HepG2 (cell line): ENCODE measurements around the gene C1R. TPM values are rescaled to one million over a fixed set of nuclear protein-coding genes. Genes with fewer than 3 reads are reported as not detected.

Source experiments
- HMG20A ChIP-seq: IDR thresholded peaks from 2 replicates; pipeline ENCODE4 v1.6.1; 2016; ENCODE audit warnings: borderline replicate concordance
- ISL2 ChIP-seq: sonication (generic); formaldehyde crosslinking; IDR thresholded peaks from 2 replicates; pipeline ENCODE4 v1.5.0; 2020; ENCODE audit warnings: missing genetic modification reagents
- JUND ChIP-seq: sonication (generic); formaldehyde crosslinking; IDR thresholded peaks from 2 replicates; pipeline ENCODE4 v1.8.0; 2022; ENCODE audit warnings: mild to moderate bottlenecking, missing genetic modification reagents
- MTA3 ChIP-seq: sonication (generic); formaldehyde crosslinking; IDR thresholded peaks from 2 replicates; pipeline ENCODE4 v1.4.0; 2020; ENCODE audit warnings: missing genetic modification reagents
- RARA ChIP-seq: IDR thresholded peaks from 2 replicates; pipeline ENCODE4 v1.6.1; 2016; ENCODE audit warnings: missing genetic modification reagents, missing compliant biosample characterization
- SNAPC2 ChIP-seq: sonication (generic); formaldehyde crosslinking; IDR thresholded peaks from 2 replicates; pipeline ENCODE4 v1.8.1; 2022; ENCODE audit warnings: mild to moderate bottlenecking, missing genetic modification reagents
- TRIM24 ChIP-seq: sonication (generic); formaldehyde crosslinking; IDR thresholded peaks from 2 replicates; pipeline ENCODE4 v1.8.0; 2022; ENCODE audit warnings: mild to moderate bottlenecking, missing genetic modification reagents
- ZMYM2 ChIP-seq: sonication (generic); formaldehyde crosslinking; IDR thresholded peaks from 2 replicates; pipeline ENCODE4 v1.8.0; 2022; ENCODE audit warnings: mild to moderate bottlenecking, missing genetic modification reagents
- ZNF224 ChIP-seq: sonication (generic); formaldehyde crosslinking; IDR thresholded peaks from 2 replicates; pipeline ENCODE4 v1.5.0; 2020; ENCODE audit warnings: mild to moderate bottlenecking, missing genetic modification reagents
- ZNF547 ChIP-seq: sonication (generic); formaldehyde crosslinking; IDR thresholded peaks from 2 replicates; pipeline ENCODE4 v1.5.1; 2020; ENCODE audit warnings: mild to moderate bottlenecking, missing genetic modification reagents
- ZNF549 ChIP-seq: sonication (generic); formaldehyde crosslinking; IDR thresholded peaks from 2 replicates; pipeline ENCODE4 v1.5.0; 2020; ENCODE audit warnings: missing genetic modification reagents
- polyA plus RNA-seq, 8 experiments: library from polyadenylated mRNA; depleted of rRNA in 3 of 8; stranded (reverse) in 7 of 8; unstranded in 1 of 8; fragments of >200 nt; fragmentation: Illumina TruSeq in 4 of 8; extraction: Trizol in 4 of 8; gene quantifications; 2 replicates each; pipeline versions ENCODE4 v1.2.1 to v1.2.3, GENCODE V29; 2011 to 2016; ENCODE audit warnings: low read depth in 4 of 8, missing spikeins in 1 of 8, mixed read lengths in 1 of 8; ENCODE audit not compliant: insufficient read depth in 1 of 8
- total RNA-seq, 5 experiments: library from RNA; depleted of rRNA; stranded (reverse); fragments of >200 nt; fragmentation: Illumina TruSeq; extraction: Trizol; gene quantifications; 2 replicates each; pipeline ENCODE4 v1.2.3, GENCODE V29; 2016; ENCODE audit warnings: low read depth in 1 of 5
- TF ChIP-seq, protein P1 (sequence below): IDR thresholded peaks from 2 replicates; pipeline ENCODE4 v1.6.1; 2016; ENCODE audit warnings: mild to moderate bottlenecking
- TF ChIP-seq, protein P2 (sequence below): sonication (generic); formaldehyde crosslinking; IDR thresholded peaks from 2 replicates; pipeline ENCODE4 v1.9.0; 2021; ENCODE audit warnings: missing genetic modification reagents, mild to moderate bottlenecking, borderline replicate concordance
- TF ChIP-seq, protein P3 (sequence below): IDR thresholded peaks from 2 replicates; pipeline ENCODE4 v1.4.0; 2020; ENCODE audit warnings: mild to moderate bottlenecking, missing genetic modification reagents
- TF ChIP-seq, protein P4 (sequence below): IDR thresholded peaks from 2 replicates; pipeline ENCODE4 v1.6.1; 2016; ENCODE audit warnings: low read depth
- TF ChIP-seq, protein P5 (sequence below): fragments of 450-650 bp; IDR thresholded peaks from 2 replicates; pipeline ENCODE4 v1.6.1; 2017; ENCODE audit warnings: mild to moderate bottlenecking
- TF ChIP-seq, protein P6 (sequence below): sonication (generic); formaldehyde crosslinking; IDR thresholded peaks from 2 replicates; pipeline ENCODE4 v1.4.0; 2020; ENCODE audit warnings: missing genetic modification reagents; ENCODE audit errors: not compliant biosample characterization

Gene C1R
- total and polyA plus RNA-seq, 2 of the 13 experiments (the other 11 are each of a cell fraction or from before 2014, with no cell fraction given) = 3.5 to 6.5 TPM

DNA sequence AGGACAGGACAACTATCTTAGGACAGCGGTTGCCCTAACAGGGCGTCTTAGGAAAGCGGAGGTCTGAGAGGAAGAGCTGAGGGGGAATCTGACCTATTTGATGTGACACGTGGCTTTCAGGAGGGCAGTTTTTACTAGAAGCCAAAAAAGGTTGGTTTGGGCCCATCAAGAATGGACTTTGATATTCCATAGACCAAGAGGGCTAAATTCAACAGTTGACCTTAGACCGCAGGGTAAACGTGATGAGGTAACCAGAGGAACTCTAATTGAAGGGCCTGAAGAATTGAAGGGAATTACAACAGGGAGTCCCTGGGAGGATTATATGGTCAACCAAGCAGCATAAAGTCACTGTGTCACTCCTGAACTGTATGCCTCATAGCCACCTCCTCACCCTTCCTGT lies 20.2 kb downstream of the C1R start (continued):
- TF ChIP-seq, protein P1, sequence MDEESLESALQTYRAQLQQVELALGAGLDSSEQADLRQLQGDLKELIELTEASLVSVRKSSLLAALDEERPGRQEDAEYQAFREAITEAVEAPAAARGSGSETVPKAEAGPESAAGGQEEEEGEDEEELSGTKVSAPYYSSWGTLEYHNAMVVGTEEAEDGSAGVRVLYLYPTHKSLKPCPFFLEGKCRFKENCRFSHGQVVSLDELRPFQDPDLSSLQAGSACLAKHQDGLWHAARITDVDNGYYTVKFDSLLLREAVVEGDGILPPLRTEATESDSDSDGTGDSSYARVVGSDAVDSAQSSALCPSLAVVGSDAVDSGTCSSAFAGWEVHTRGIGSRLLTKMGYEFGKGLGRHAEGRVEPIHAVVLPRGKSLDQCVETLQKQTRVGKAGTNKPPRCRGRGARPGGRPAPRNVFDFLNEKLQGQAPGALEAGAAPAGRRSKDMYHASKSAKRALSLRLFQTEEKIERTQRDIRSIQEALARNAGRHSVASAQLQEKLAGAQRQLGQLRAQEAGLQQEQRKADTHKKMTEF = 0 out of 2 replicates have a peak, but pooled peaks have one; percentile 25
- TF ChIP-seq, protein P2, sequence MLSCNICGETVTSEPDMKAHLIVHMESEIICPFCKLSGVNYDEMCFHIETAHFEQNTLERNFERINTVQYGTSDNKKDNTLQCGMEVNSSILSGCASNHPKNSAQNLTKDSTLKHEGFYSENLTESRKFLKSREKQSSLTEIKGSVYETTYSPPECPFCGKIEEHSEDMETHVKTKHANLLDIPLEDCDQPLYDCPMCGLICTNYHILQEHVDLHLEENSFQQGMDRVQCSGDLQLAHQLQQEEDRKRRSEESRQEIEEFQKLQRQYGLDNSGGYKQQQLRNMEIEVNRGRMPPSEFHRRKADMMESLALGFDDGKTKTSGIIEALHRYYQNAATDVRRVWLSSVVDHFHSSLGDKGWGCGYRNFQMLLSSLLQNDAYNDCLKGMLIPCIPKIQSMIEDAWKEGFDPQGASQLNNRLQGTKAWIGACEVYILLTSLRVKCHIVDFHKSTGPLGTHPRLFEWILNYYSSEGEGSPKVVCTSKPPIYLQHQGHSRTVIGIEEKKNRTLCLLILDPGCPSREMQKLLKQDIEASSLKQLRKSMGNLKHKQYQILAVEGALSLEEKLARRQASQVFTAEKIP (CRISPR knock-in tag) = no peak
- TF ChIP-seq, protein P3, sequence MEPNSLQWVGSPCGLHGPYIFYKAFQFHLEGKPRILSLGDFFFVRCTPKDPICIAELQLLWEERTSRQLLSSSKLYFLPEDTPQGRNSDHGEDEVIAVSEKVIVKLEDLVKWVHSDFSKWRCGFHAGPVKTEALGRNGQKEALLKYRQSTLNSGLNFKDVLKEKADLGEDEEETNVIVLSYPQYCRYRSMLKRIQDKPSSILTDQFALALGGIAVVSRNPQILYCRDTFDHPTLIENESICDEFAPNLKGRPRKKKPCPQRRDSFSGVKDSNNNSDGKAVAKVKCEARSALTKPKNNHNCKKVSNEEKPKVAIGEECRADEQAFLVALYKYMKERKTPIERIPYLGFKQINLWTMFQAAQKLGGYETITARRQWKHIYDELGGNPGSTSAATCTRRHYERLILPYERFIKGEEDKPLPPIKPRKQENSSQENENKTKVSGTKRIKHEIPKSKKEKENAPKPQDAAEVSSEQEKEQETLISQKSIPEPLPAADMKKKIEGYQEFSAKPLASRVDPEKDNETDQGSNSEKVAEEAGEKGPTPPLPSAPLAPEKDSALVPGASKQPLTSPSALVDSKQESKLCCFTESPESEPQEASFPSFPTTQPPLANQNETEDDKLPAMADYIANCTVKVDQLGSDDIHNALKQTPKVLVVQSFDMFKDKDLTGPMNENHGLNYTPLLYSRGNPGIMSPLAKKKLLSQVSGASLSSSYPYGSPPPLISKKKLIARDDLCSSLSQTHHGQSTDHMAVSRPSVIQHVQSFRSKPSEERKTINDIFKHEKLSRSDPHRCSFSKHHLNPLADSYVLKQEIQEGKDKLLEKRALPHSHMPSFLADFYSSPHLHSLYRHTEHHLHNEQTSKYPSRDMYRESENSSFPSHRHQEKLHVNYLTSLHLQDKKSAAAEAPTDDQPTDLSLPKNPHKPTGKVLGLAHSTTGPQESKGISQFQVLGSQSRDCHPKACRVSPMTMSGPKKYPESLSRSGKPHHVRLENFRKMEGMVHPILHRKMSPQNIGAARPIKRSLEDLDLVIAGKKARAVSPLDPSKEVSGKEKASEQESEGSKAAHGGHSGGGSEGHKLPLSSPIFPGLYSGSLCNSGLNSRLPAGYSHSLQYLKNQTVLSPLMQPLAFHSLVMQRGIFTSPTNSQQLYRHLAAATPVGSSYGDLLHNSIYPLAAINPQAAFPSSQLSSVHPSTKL (CRISPR knock-in tag) = peak; percentile 76
- TF ChIP-seq ISL2 (CRISPR knock-in tag) = no peak
- TF ChIP-seq JUND (CRISPR knock-in tag) = 0 out of 2 replicates have a peak, but pooled peaks have one; percentile 31
- TF ChIP-seq ZNF224 (CRISPR knock-in tag) = no peak
- TF ChIP-seq, protein P4, sequence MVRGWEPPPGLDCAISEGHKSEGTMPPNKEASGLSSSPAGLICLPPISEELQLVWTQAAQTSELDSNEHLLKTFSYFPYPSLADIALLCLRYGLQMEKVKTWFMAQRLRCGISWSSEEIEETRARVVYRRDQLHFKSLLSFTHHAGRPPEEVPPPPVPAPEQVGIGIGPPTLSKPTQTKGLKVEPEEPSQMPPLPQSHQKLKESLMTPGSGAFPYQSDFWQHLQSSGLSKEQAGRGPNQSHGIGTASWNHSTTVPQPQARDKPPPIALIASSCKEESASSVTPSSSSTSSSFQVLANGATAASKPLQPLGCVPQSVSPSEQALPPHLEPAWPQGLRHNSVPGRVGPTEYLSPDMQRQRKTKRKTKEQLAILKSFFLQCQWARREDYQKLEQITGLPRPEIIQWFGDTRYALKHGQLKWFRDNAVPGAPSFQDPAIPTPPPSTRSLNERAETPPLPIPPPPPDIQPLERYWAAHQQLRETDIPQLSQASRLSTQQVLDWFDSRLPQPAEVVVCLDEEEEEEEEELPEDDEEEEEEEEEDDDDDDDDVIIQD (CRISPR knock-in tag) = peak; percentile 29; the same call in 1 of the 2 replicates
- TF ChIP-seq ZNF547 (CRISPR knock-in tag) = no peak
- TF ChIP-seq, protein P5, sequence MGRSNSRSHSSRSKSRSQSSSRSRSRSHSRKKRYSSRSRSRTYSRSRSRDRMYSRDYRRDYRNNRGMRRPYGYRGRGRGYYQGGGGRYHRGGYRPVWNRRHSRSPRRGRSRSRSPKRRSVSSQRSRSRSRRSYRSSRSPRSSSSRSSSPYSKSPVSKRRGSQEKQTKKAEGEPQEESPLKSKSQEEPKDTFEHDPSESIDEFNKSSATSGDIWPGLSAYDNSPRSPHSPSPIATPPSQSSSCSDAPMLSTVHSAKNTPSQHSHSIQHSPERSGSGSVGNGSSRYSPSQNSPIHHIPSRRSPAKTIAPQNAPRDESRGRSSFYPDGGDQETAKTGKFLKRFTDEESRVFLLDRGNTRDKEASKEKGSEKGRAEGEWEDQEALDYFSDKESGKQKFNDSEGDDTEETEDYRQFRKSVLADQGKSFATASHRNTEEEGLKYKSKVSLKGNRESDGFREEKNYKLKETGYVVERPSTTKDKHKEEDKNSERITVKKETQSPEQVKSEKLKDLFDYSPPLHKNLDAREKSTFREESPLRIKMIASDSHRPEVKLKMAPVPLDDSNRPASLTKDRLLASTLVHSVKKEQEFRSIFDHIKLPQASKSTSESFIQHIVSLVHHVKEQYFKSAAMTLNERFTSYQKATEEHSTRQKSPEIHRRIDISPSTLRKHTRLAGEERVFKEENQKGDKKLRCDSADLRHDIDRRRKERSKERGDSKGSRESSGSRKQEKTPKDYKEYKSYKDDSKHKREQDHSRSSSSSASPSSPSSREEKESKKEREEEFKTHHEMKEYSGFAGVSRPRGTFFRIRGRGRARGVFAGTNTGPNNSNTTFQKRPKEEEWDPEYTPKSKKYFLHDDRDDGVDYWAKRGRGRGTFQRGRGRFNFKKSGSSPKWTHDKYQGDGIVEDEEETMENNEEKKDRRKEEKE = no peak
- no peak for TF ChIP-seq SNAPC2 (CRISPR knock-in tag)
- TF ChIP-seq ZNF549 (CRISPR knock-in tag) = no peak
- TF ChIP-seq RARA (CRISPR knock-in tag) = peak; percentile 81
- 0 out of 2 replicates have a peak, but pooled peaks have one; percentile 22 for TF ChIP-seq TRIM24
- TF ChIP-seq ZMYM2 = 0 out of 2 replicates have a peak, but pooled peaks have one; percentile 51
- no peak for TF ChIP-seq MTA3
- peak; percentile 34; the same call in 1 of the 2 replicates for TF ChIP-seq HMG20A (CRISPR knock-in tag)
- TF ChIP-seq, protein P6, sequence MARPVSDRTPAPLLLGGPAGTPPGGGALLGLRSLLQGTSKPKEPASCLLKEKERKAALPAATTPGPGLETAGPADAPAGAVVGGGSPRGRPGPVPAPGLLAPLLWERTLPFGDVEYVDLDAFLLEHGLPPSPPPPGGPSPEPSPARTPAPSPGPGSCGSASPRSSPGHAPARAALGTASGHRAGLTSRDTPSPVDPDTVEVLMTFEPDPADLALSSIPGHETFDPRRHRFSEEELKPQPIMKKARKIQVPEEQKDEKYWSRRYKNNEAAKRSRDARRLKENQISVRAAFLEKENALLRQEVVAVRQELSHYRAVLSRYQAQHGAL (CRISPR knock-in tag) = no peak
